ENCODE data around the gene CPNE7.

- TF ChIP-seq CTCF (IDR thresholded peaks at IDR 0.05; ENCODE audit: borderline replicate concordance, extremely low read depth, low read length, poor library complexity, severe bottlenecking), result peak; percentile 59
- no peak for TF ChIP-seq EZH2 (IDR thresholded peaks at IDR 0.05; ENCODE audit: borderline replicate concordance, low read depth, low read length, severe bottlenecking)
These were observed 23.9 kb downstream of the CPNE7 start for GRCh38 chr16:89599451-89599858.
